Vagina (tissue), 2 donors: ENCODE results near the gene PXDN. TPM values are rescaled to one million over a fixed set of nuclear protein-coding genes. Genes with fewer than 3 reads are reported as not detected.

ENCODE experiments used
- DNase-seq, 2 donors: peaks; one replicate each; pipeline ENCODE4 v3.0.0-alpha.2; 2017; ENCODE audit errors: extremely low spot score in 2 of 2
- H3K27ac ChIP-seq: fragments of 200-600 bp; sonication (generic); one replicate; pipeline ENCODE4 v1.5.1; 2019
- H3K27me3 ChIP-seq: fragments of 200-600 bp; sonication (generic); one replicate; pipeline ENCODE4 v1.5.1; 2019
- H3K36me3 ChIP-seq, 2 donors: fragments of 200-600 bp; sonication (generic); one replicate each; pipeline ENCODE4 v1.5.1; 2017 to 2019
- H3K4me1 ChIP-seq: fragments of 200-600 bp; sonication (generic); one replicate; pipeline ENCODE4 v1.5.1; 2019
- H3K4me3 ChIP-seq, 2 donors: fragments of 200-600 bp; sonication (generic); 1 replicate in 1 of 2; 2 replicates in 1 of 2; pipeline ENCODE4 v1.5.1; 2016 to 2019
- H3K9me3 ChIP-seq: fragments of 200-600 bp; sonication (generic); one replicate; pipeline ENCODE4 v1.5.1; 2019
- POLR2A ChIP-seq, 2 donors: fragments of 450-650 bp; IDR thresholded peaks; one replicate each; pipeline ENCODE4 v1.6.1; 2017; ENCODE audit warnings: antibody characterized with exemption in 2 of 2, mild to moderate bottlenecking in 2 of 2, moderate library complexity in 2 of 2
- POLR2AphosphoS5 ChIP-seq, 2 donors: sonication (generic); formaldehyde crosslinking; IDR thresholded peaks; one replicate each; pipeline ENCODE4 v1.9.0; 2017; ENCODE audit warnings: antibody characterized with exemption in 2 of 2, mild to moderate bottlenecking in 2 of 2, low read depth in 1 of 2; ENCODE audit not compliant: insufficient read depth in 1 of 2
- intact Hi-C: fragments of 100-400 bp; cut with DNase I; formaldehyde crosslinking; loops from one replicate; pipeline ENCODE4 v1.15.1; 2023
- total RNA-seq: library from RNA; depleted of rRNA; stranded (reverse); fragments of >200 nt; gene quantifications from one replicate; pipeline ENCODE4 v1.2.3, GENCODE V29; 2016
- TF ChIP-seq, protein P1 (sequence below), 3 experiments: fragments of 450-650 bp in 2 of 3; fragments of 200-600 bp in 1 of 3; sonication (generic) in 1 of 3; IDR thresholded peaks; one replicate each; pipeline ENCODE4 v1.5.1; 2017 to 2019; ENCODE audit warnings: antibody characterized with exemption in 3 of 3, mild to moderate bottlenecking in 2 of 3, moderate library complexity in 2 of 3

PXDN gene
- total RNA-seq, 1 donor from 2014 or later = 33.6 TPM

DNA sequence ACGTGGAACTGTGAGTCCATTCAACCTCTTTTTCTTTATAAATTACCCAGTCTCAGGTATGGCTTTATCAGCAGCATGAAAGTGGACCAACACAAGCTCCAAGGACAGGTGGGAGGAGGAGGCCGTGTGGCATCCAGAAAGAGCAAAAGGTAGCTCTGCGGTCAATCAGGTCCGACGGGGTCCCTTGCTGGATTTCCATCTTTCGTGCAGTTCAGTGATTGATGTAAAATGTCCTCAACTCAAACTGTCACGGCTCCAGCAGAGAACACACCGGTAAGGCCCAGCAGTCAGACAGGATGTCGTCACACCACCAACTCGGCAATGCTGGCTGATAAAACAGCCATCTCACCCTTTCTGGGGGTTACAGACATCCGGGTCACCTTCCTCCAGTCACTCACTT lies 123.3 kb downstream of the PXDN start:
- Histone ChIP-seq H3K36me3 (no peaks in the 10 kb centered on the region), H3K9me3 (no peaks in the 10 kb centered on the region), H3K27ac (no peak overlapping the region), H3K4me1 (peaks cover 13% of the 10 kb centered on the region), H3K4me3 (no peak overlapping the region), H3K27me3 (no peaks in the 10 kb centered on the region)
- TF ChIP-seq POLR2A (IDR thresholded peaks at IDR 0.05) (no peak), POLR2AphosphoS5 (IDR thresholded peaks at IDR 0.05; ENCODE audit: insufficient read depth in 1 of 2, low read depth in 1 of 2) (no peak)
- TF ChIP-seq, protein P1, sequence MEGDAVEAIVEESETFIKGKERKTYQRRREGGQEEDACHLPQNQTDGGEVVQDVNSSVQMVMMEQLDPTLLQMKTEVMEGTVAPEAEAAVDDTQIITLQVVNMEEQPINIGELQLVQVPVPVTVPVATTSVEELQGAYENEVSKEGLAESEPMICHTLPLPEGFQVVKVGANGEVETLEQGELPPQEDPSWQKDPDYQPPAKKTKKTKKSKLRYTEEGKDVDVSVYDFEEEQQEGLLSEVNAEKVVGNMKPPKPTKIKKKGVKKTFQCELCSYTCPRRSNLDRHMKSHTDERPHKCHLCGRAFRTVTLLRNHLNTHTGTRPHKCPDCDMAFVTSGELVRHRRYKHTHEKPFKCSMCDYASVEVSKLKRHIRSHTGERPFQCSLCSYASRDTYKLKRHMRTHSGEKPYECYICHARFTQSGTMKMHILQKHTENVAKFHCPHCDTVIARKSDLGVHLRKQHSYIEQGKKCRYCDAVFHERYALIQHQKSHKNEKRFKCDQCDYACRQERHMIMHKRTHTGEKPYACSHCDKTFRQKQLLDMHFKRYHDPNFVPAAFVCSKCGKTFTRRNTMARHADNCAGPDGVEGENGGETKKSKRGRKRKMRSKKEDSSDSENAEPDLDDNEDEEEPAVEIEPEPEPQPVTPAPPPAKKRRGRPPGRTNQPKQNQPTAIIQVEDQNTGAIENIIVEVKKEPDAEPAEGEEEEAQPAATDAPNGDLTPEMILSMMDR (IDR thresholded peaks at IDR 0.05) = no peak
- intact Hi-C loops = no loop called here
- no peak for DNase-seq

DNA sequence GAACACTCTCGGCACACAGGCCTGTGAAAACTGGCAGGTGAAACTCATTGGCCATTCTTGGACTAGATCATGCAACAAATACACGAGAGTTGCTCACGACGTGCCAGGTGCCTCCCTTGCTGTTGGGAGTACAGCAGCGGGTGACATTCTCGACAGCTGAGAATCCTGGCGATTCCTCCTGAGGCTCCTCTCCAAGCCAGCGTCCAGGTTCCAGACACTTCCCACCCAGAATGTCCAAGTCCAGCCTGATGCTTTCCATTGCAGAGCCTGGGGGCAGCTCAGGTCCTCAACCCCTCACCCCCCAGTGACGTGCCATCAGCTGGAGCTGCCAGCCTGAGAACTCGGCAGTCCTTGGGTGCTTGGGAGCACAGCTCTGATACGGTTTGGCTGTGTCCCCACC lies 124.2 kb downstream of the PXDN start:
- no peaks in the 10 kb centered on the region for H3K27me3 ChIP-seq
- no peak for DNase-seq
- no peaks in the 10 kb centered on the region for H3K36me3 ChIP-seq
- no peak overlapping the region for H3K27ac ChIP-seq
- no peaks in the 10 kb centered on the region for H3K9me3 ChIP-seq
- H3K4me1 ChIP-seq = peaks cover 4% of the 10 kb centered on the region
- TF ChIP-seq, protein P1 (IDR thresholded peaks at IDR 0.05) = no peak
- no peak for TF ChIP-seq POLR2AphosphoS5 (IDR thresholded peaks at IDR 0.05; ENCODE audit: insufficient read depth in 1 of 2, low read depth in 1 of 2)
- no peak for TF ChIP-seq POLR2A (IDR thresholded peaks at IDR 0.05)
- intact Hi-C loops = no loop called here
- H3K4me3 ChIP-seq = no peak overlapping the region

DNA sequence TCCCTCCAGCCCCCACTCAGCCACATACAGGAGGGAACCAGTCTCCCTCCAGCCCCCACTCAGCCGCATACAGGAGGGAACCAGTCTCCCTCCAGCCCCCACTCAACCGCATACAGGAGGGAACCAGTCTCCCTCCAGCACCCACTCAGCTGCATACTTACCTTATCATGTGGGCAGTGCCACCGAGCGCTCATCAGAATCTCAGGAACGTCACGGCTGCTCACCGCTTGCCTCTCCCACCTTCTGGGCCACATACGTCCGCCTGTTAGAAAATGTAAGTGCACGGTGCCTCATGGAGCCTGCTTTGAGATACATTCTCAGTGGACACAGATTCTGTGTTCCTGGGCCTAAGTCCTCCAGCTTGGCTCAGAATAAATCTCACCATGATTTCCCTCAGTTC lies 124.8 kb downstream of the PXDN start:
- no peak for DNase-seq
- no peaks in the 10 kb centered on the region for H3K36me3 ChIP-seq

DNA sequence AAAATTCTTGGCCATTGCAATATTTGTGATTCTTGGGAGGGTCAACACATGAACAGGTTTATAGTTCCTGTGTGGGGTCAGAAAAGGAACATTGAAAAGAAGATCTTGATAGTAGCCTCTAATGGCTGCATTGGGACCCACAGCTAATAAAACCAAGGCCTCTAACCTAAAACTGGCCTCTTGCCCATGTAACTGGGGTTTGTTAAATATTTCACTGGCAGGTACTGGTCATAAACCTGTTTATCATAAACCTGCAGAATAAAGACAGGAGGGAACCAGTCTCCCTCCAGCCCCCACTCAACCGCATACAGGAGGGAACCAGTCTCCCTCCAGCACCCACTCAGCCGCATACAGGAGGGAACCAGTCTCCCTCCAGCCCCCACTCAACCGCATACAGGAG lies 125.3 kb downstream of the PXDN start:
- intact Hi-C loops = no loop called here
- TF ChIP-seq POLR2A (IDR thresholded peaks at IDR 0.05) (no peak), POLR2AphosphoS5 (IDR thresholded peaks at IDR 0.05; ENCODE audit: insufficient read depth in 1 of 2, low read depth in 1 of 2) (no peak)
- TF ChIP-seq, protein P1 (IDR thresholded peaks at IDR 0.05) = no peak
- no peak overlapping the region for H3K27ac ChIP-seq

More for the DNA sequence above, 124.8 kb downstream of the PXDN start:
- Histone ChIP-seq H3K27me3 (no peaks in the 10 kb centered on the region), H3K27ac (no peak overlapping the region), H3K4me1 (no peaks in the 10 kb centered on the region), H3K9me3 (no peaks in the 10 kb centered on the region), H3K4me3 (no peak overlapping the region)
- intact Hi-C loops = no loop called here
- no peak for TF ChIP-seq POLR2A (IDR thresholded peaks at IDR 0.05)
- TF ChIP-seq, protein P1 (IDR thresholded peaks at IDR 0.05) = no peak
- no peak for TF ChIP-seq POLR2AphosphoS5 (IDR thresholded peaks at IDR 0.05; ENCODE audit: insufficient read depth in 1 of 2, low read depth in 1 of 2)

DNA sequence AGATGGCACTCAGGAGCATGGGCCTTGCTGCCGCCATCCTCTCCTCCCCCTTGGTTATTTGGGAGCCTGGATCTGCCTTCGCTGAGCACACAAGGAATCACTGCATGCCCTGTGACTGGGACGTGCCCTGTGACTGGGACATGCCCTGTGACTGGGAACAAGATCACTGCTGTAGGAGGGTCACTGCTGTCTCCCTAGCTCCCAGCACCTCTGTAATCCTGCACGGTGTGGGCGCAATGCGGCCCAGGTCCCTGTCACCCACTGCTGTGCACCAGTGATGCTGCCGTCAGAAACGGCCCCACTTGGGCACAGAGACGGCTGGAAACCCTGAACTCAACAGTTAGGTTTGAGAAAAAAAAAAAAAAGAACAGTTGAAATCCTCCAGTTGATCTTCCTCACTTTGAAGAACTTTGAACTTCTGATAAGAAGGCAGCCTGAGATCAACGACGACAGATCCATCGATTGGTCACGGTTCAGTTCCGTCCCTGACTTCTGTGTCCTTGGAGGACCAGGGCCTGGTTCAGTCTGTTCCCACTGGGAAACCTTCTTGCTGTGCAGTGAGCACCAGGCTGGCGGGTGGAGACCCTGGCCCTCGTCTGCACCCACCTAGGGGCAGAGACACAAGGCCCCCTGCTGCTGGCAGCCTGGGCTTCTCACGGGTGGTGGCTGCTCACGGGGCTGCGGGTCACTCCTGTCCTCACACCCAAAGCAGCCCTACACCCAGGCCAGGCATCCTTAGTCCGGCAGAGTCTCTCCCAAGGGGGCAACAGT lies 125.9 kb downstream of the PXDN start:
- H3K36me3 ChIP-seq = no peaks in the 10 kb centered on the region
- no peaks in the 10 kb centered on the region for H3K4me1 ChIP-seq
- no peaks in the 10 kb centered on the region for H3K27me3 ChIP-seq
- no peak overlapping the region for H3K4me3 ChIP-seq
- intact Hi-C loops = no loop called here
- TF ChIP-seq POLR2A (IDR thresholded peaks at IDR 0.05) (no peak), POLR2AphosphoS5 (IDR thresholded peaks at IDR 0.05; ENCODE audit: insufficient read depth in 1 of 2, low read depth in 1 of 2) (no peak)
- TF ChIP-seq, protein P1 (IDR thresholded peaks at IDR 0.05) = no peak
- no peak overlapping the region for H3K27ac ChIP-seq
- no peaks in the 10 kb centered on the region for H3K9me3 ChIP-seq
- no peak for DNase-seq

More for the DNA sequence above, 125.3 kb downstream of the PXDN start:
- H3K4me3 ChIP-seq = no peak overlapping the region
- H3K36me3 ChIP-seq = no peaks in the 10 kb centered on the region
- no peaks in the 10 kb centered on the region for H3K27me3 ChIP-seq
- no peaks in the 10 kb centered on the region for H3K4me1 ChIP-seq
- H3K9me3 ChIP-seq = no peaks in the 10 kb centered on the region
- DNase-seq = no peak
